Esophagus squamous epithelium (tissue), 5 donors: Measurements from ENCODE around the gene GTF3C4. TPM values are rescaled to one million over a fixed set of nuclear protein-coding genes. Genes with fewer than 3 reads are reported as not detected.

Source experiments
- DNase-seq: peaks from one replicate; lab custom pipeline; 2025; lab: John Stamatoyannopoulos, UW
- H3K27ac ChIP-seq, 4 donors: fragments of 200-600 bp; sonication (generic); one replicate each; pipeline ENCODE4 v1.5.1; 2016 to 2019; ENCODE audit warnings: mild to moderate bottlenecking in 1 of 4
- H3K27me3 ChIP-seq, 4 donors: fragments of 200-600 bp; sonication (generic); 1 replicate in 3 of 4; 2 replicates in 1 of 4; pipeline versions ENCODE4 v1.5.1 to v1.6.0; 2017 to 2021; ENCODE audit warnings: antibody characterized with exemption in 1 of 4
- H3K36me3 ChIP-seq, 3 donors: fragments of 200-600 bp; sonication (generic); one replicate each; pipeline ENCODE4 v1.5.1; 2016 to 2019
- H3K4me1 ChIP-seq, 3 donors: fragments of 200-600 bp; sonication (generic); one replicate each; pipeline ENCODE4 v1.5.1; 2017 to 2019
- H3K4me3 ChIP-seq, 4 donors: fragments of 200-600 bp; sonication (generic); 1 replicate in 3 of 4; 2 replicates in 1 of 4; pipeline ENCODE4 v1.5.1; 2016 to 2019; ENCODE audit warnings: mild to moderate bottlenecking in 2 of 4, moderate library complexity in 1 of 4
- H3K9me3 ChIP-seq, 3 donors: fragments of 200-600 bp; sonication (generic); one replicate each; pipeline ENCODE4 v1.5.1; 2016 to 2019
- CTCF ChIP-seq, 6 experiments: fragments of 450-650 bp in 4 of 6; fragments of 200-600 bp in 2 of 6; sonication (generic) in 2 of 6; IDR thresholded peaks; one replicate each; pipeline ENCODE4 v1.5.1; 2016 to 2019; ENCODE audit warnings: antibody characterized with exemption in 6 of 6, mild to moderate bottlenecking in 4 of 6, moderate library complexity in 4 of 6
- POLR2A ChIP-seq, 4 donors: fragments of 450-650 bp; IDR thresholded peaks; one replicate each; pipeline ENCODE4 v1.6.1; 2017; ENCODE audit warnings: antibody characterized with exemption in 4 of 4, mild to moderate bottlenecking in 4 of 4, moderate library complexity in 3 of 4
- WGBS, 2 donors: methylation state at CpG; one replicate each; pipeline ENCODE4 v1.1.5; 2018; 5-methylcytosine and 5-hydroxymethylcytosine counted together
- intact Hi-C: fragments of 100-400 bp; cut with DNase I; formaldehyde crosslinking; loops from one replicate; pipeline ENCODE4 v1.15.0; 2022
- total RNA-seq, 4 donors: library from RNA; depleted of rRNA; stranded (reverse); fragments of >200 nt; gene quantifications; one replicate each; pipeline ENCODE4 v1.1.0, GENCODE V29; 2016
- donor health status: DM: yes; HTN: yes; CAD: no.

Gene GTF3C4
- total RNA-seq, 4 donors from 2014 or later: 9.7 to 14.3 (median 11.3) TPM

GRCh38 chr9:132669698-132670456, 387 bp upstream of the GTF3C4 start, which contains the start of gene DDX31:
TSS of gene DDX31 (minus strand) at chr9:132669983. CDS start at chr9:132669934, 49 bp downstream.
- H3K27me3 ChIP-seq: no peaks in the 10 kb centered on the region
- TF ChIP-seq POLR2A (IDR thresholded peaks at IDR 0.05) (peak in 2 of 4 donors; percentile 50 to 56), CTCF (IDR thresholded peaks at IDR 0.05) (peak in 2 of 6 experiments; percentile 3 to 13)
- peaks cover 0 to 9% (median 0%) of the 10 kb centered on the region in 3 donors for H3K36me3 ChIP-seq
- H3K27ac ChIP-seq: peak within 1 kb of the TSS; percentile 94 to 99 (median 98)
- intact Hi-C loops: loop anchor here (10.0 kb wide), 1 partner anchor 125 kb away; no protein-coding TSS in a partner anchor
- DNase-seq: peak; percentile 38
- peaks cover 21 to 62% (median 26%) of the 10 kb centered on the region in 3 donors for H3K4me1 ChIP-seq
- 0 to 1% methylated on average over 12 to 13 of the region's 77 CpGs for WGBS, 2 donors
- no peaks in the 10 kb centered on the region for H3K9me3 ChIP-seq
- H3K4me3 ChIP-seq: peak within 1 kb of the TSS; percentile 89 to 99 (median 94)

DNA sequence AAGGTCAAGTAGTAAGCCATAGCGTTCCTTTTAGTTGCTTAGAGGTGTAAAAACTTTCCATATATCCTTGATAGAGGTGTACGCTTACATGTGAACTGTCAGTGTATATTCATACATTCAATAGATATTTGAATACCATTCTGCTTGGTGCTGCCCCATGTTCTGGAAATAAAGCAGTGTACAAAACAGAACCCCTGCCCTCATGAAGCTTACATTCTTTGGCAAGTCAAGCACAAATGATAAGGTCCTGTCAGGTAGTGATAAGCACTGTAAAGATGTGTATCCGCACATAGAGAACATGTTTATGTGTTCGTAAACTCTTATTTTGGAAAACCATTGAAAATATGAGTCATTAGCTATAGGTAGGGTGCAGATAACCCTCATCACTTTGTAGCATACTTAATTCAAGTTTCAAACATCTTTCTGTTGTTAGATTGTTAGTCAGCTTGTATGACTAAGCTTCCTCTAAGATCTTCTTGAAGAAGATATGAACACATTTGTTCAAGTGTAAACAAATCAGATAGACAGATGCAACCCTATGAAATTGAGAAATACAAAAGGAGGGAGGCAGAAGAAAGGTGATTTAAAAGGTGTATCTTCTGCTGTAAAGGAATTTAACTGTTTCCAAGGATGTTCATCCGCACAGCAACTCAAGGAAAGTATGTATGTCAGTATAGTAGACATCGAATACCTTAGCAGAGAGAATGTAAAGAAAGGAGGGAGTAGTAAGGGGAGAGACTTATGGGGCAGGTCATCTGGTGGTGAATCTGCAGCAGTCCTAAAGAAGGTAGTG, 1.6 kb downstream of the GTF3C4 start:
- no peak for DNase-seq
- intact Hi-C loops: loop anchor here (10.0 kb wide), 1 partner anchor 123 kb away; no protein-coding TSS in a partner anchor
- H3K9me3 ChIP-seq: no peaks in the 10 kb centered on the region
- no peak for TF ChIP-seq POLR2A (IDR thresholded peaks at IDR 0.05)
- no peak for TF ChIP-seq CTCF (IDR thresholded peaks at IDR 0.05)
- H3K36me3 ChIP-seq: no peaks in the 10 kb centered on the region
- WGBS, 2 donors: 69 to 75% methylated on average over 6 of the region's 6 CpGs
- peaks cover 21 to 68% (median 26%) of the 10 kb centered on the region in 3 donors for H3K4me1 ChIP-seq
- peak overlapping the region in 3 of 4 donors; percentile 89 to 99 (median 96) for H3K4me3 ChIP-seq
- peak overlapping the region in 1 of 4 donors; percentile 99 for H3K27ac ChIP-seq
- H3K27me3 ChIP-seq: no peaks in the 10 kb centered on the region

DNA sequence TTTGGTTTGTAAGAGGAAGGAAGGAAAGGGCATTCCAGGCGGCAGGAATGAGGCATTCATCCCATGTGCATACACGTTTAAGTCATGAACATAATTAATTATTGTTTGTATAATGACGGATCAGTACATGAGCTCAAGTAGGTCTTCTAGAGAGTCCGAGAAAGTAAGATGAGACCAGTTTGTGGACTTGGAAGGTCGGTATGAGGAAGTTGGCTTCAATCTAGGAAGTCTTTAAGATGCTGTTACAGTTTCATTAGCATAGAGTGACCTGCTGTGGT, 2.1 kb downstream of the GTF3C4 start:
- no peaks in the 10 kb centered on the region for H3K36me3 ChIP-seq
- peak overlapping the region in 1 of 4 donors; percentile 99 for H3K27ac ChIP-seq
- no peaks in the 10 kb centered on the region for H3K27me3 ChIP-seq
- H3K9me3 ChIP-seq: no peaks in the 10 kb centered on the region
- peak overlapping the region in 1 of 4 donors; percentile 89 for H3K4me3 ChIP-seq
- peaks cover 21 to 68% (median 26%) of the 10 kb centered on the region in 3 donors for H3K4me1 ChIP-seq
- 11 to 21% methylated on average over 5 of the region's 5 CpGs for WGBS, 2 donors
- TF ChIP-seq POLR2A (IDR thresholded peaks at IDR 0.05): no peak
- TF ChIP-seq CTCF (IDR thresholded peaks at IDR 0.05): no peak
- DNase-seq: no peak
- intact Hi-C loops: loop anchor here (10.0 kb wide), 1 partner anchor 122 kb away; no protein-coding TSS in a partner anchor

GRCh38 chr9:132673355-132673754, 3.1 kb downstream of the GTF3C4 start:
- intact Hi-C loops: loop anchor here (10.0 kb wide), 1 partner anchor 121 kb away; no protein-coding TSS in a partner anchor
- Histone ChIP-seq H3K27me3 (no peaks in the 10 kb centered on the region), H3K4me1 (peaks cover 21 to 60% (median 26%) of the 10 kb centered on the region in 3 donors), H3K9me3 (no peaks in the 10 kb centered on the region), H3K36me3 (peaks cover 3 to 7% (median 5%) of the 10 kb centered on the region in 3 donors), H3K4me3 (no peak overlapping the region), H3K27ac (no peak overlapping the region)
- no peak for DNase-seq
- TF ChIP-seq POLR2A (IDR thresholded peaks at IDR 0.05) (no peak), CTCF (IDR thresholded peaks at IDR 0.05) (peak in 3 of 6 experiments; percentile 29 to 51 (median 31))
- 25 to 36% methylated on average over 6 of the region's 6 CpGs for WGBS, 2 donors
